Fibroblast of lung (primary cell): Measurements from ENCODE around the gene FOXD1. TPM values are rescaled to one million over a fixed set of nuclear protein-coding genes. Genes with fewer than 3 reads are reported as not detected.

Source experiments
- DNase-seq, 2 donors: peaks; one replicate each; pipeline versions ENCODE4 v3.0.0 to v3.0.0-alpha.2; 2010; ENCODE audit warnings: low read depth in 2 of 2
- H2AFZ ChIP-seq: 2 replicates; pipeline ENCODE4 v1.5.1; 2012; ENCODE audit warnings: low read length, control low read depth, inconsistent platforms
- H3K27ac ChIP-seq: 2 replicates; pipeline ENCODE4 v1.5.1; 2011; ENCODE audit warnings: low read length, control low read depth; ENCODE audit not compliant: insufficient read depth
- H3K27me3 ChIP-seq: 2 replicates; pipeline ENCODE4 v1.5.1; 2011; ENCODE audit warnings: mild to moderate bottlenecking, low read length; ENCODE audit not compliant: control insufficient read depth, insufficient read depth
- H3K36me3 ChIP-seq: 2 replicates; pipeline ENCODE4 v1.5.1; 2011; ENCODE audit warnings: low read length; ENCODE audit not compliant: control insufficient read depth, insufficient read depth
- H3K4me1 ChIP-seq: 2 replicates; pipeline ENCODE4 v1.5.1; 2011; ENCODE audit warnings: low read length; ENCODE audit not compliant: control insufficient read depth, insufficient read depth; ENCODE audit errors: extremely low read depth
- H3K4me2 ChIP-seq: 2 replicates; pipeline ENCODE4 v1.5.1; 2011; ENCODE audit warnings: low read length, control low read depth; ENCODE audit not compliant: insufficient read depth; ENCODE audit errors: extremely low read depth
- H3K4me3 ChIP-seq, 4 experiments: fragments of 200-600 bp in 1 of 4; sonication (generic) in 1 of 4; replicated peaks in 1 of 4; 2 replicates each; pipeline ENCODE4 v1.5.1; 2011 to 2016; ENCODE audit warnings: low read length in 4 of 4, low read depth in 3 of 4, mild to moderate bottlenecking in 3 of 4, control low read depth in 2 of 4, inconsistent platforms in 1 of 4, mixed read lengths in 1 of 4; ENCODE audit not compliant: insufficient read depth in 1 of 4; ENCODE audit errors: control extremely low read depth in 1 of 4
- H3K79me2 ChIP-seq: 2 replicates; pipeline ENCODE4 v1.5.1; 2012; ENCODE audit warnings: mild to moderate bottlenecking, low read length, inconsistent platforms; ENCODE audit not compliant: control insufficient read depth, insufficient read depth
- H3K9ac ChIP-seq: 2 replicates; pipeline ENCODE4 v1.5.1; 2011; ENCODE audit warnings: mild to moderate bottlenecking, low read length, control low read depth; ENCODE audit not compliant: insufficient read depth
- H3K9me3 ChIP-seq: 2 replicates; pipeline ENCODE4 v1.5.1; 2012; ENCODE audit warnings: low read depth, low read length; ENCODE audit not compliant: control insufficient read depth, insufficient read depth
- H4K20me1 ChIP-seq: 2 replicates; pipeline ENCODE4 v1.5.1; 2011; ENCODE audit warnings: low read length; ENCODE audit not compliant: control insufficient read depth, insufficient read depth; ENCODE audit errors: extremely low read depth
- CTCF ChIP-seq, 2 donors: IDR thresholded peaks in 1 of 2; conservative IDR thresholded peaks in 1 of 2; 1 replicate in 1 of 2; 2 replicates in 1 of 2; pipeline ENCODE4 v1.5.1; 2011 to 2012; ENCODE audit warnings: low read length in 2 of 2, control low read depth in 1 of 2, inconsistent platforms in 1 of 2, low read depth in 1 of 2, mild to moderate bottlenecking in 1 of 2
- EZH2 ChIP-seq: IDR thresholded peaks from 2 replicates; pipeline ENCODE4 v1.5.1; 2012; ENCODE audit warnings: low read length, control low read depth, mild to moderate bottlenecking; ENCODE audit errors: missing control alignments
- polyA plus RNA-seq, 2 donors: library from polyadenylated mRNA; depleted of rRNA in 1 of 2; stranded (reverse) in 1 of 2; unstranded in 1 of 2; fragments of >200 nt; gene quantifications; 2 replicates each; pipeline ENCODE4 v1.2.1, GENCODE V29; 2011 to 2012; ENCODE audit warnings: missing spikeins in 1 of 2
- total RNA-seq: library from RNA; depleted of rRNA; stranded (reverse); fragments of >200 nt; gene quantifications from 2 replicates; pipeline ENCODE4 v1.2.1, GENCODE V29; 2014

Gene FOXD1
- total and polyA plus RNA-seq, 2 donors (not counting 1 experiment from before 2014, with no cell fraction given) = 1.5 to 8.7 TPM

DNA sequence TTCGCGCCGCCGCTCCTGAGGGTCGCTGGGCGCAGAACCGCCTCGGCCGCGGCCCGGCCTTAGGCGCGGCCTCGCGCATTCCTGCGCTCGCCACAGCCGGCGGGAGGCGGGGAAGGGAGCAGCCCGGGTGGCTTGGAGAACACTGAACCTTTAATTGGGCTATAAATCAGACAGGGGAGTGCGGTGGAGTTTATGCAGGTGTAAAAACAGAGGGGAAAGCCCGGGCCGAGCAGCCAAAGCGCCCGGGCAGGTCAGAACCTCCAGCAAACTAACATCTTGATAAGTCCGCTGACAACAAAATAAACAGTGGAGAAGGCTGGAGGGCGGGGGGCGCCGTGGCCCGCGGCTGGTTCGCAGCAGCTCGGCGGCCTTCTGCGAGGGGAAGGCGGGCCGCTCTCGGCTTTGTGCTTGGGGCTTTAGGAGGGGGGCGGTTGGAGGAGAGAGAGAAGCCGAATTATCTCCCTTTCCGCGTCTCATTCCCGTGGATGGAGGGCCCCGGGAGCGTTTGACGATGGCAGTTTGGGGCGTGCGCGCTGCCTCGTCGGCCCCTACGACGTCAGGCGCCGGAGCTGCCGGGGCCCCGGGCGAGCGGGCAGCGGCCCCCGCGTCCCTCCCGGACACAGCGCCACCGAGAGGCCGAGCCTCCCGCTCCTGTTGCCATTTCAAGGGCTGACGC lies 11.3 kb downstream of the FOXD1 start:
- peak; percentile 77 to 86 for DNase-seq
- peak overlapping the region in 2 of 4 experiments; percentile 7 to 37 for H3K4me3 ChIP-seq
- H4K20me1 ChIP-seq = no peaks in the 10 kb centered on the region
- H3K9me3 ChIP-seq = no peaks in the 10 kb centered on the region
- TF ChIP-seq EZH2 = no peak
- peak; percentile 35 to 52 for TF ChIP-seq CTCF (conservative IDR thresholded peaks at IDR 0.05 in 1 of 2, IDR thresholded peaks at IDR 0.05 in 1 of 2; ENCODE audit: low read depth in 1 of 2, low read length in 2 of 2)
- H3K9ac ChIP-seq = peak overlapping the region; percentile 62
- peak overlapping the region; percentile 62 for H2AFZ ChIP-seq
- no peaks in the 10 kb centered on the region for H3K79me2 ChIP-seq
- peaks cover 12% of the 10 kb centered on the region for H3K27me3 ChIP-seq
- H3K27ac ChIP-seq = peak overlapping the region; percentile 9
- peak overlapping the region; percentile 49 for H3K4me2 ChIP-seq
- H3K4me1 ChIP-seq = peaks cover 7% of the 10 kb centered on the region
- H3K36me3 ChIP-seq = no peaks in the 10 kb centered on the region

GRCh38 chr5:73436535-73437100 lies 12.0 kb downstream of the FOXD1 start:
- Histone ChIP-seq H3K27ac (peak overlapping the region; percentile 9), H3K36me3 (no peaks in the 10 kb centered on the region), H3K9me3 (no peaks in the 10 kb centered on the region), H3K4me3 (peak overlapping the region in 1 of 4 experiments; percentile 37), H2AFZ (peak overlapping the region; percentile 62), H3K4me2 (no peak overlapping the region), H3K79me2 (no peaks in the 10 kb centered on the region), H4K20me1 (no peaks in the 10 kb centered on the region), H3K4me1 (peaks cover 7% of the 10 kb centered on the region), H3K27me3 (peaks cover 12% of the 10 kb centered on the region), H3K9ac (peak overlapping the region; percentile 62)
- DNase-seq = peak in 1 of 2 donors; percentile 40
- no peak for TF ChIP-seq CTCF (conservative IDR thresholded peaks at IDR 0.05 in 1 of 2, IDR thresholded peaks at IDR 0.05 in 1 of 2; ENCODE audit: low read depth in 1 of 2, low read length in 2 of 2)
- peak; percentile 32 for TF ChIP-seq EZH2

GRCh38 chr5:73435759-73436534 lies 12.6 kb downstream of the FOXD1 start:
- no peak overlapping the region for H3K27ac ChIP-seq
- no peaks in the 10 kb centered on the region for H4K20me1 ChIP-seq
- H3K79me2 ChIP-seq = no peaks in the 10 kb centered on the region
- H3K9me3 ChIP-seq = no peaks in the 10 kb centered on the region
- TF ChIP-seq CTCF (conservative IDR thresholded peaks at IDR 0.05 in 1 of 2, IDR thresholded peaks at IDR 0.05 in 1 of 2; ENCODE audit: low read depth in 1 of 2, low read length in 2 of 2) = no peak
- peak; percentile 15 for TF ChIP-seq EZH2
- peak in 1 of 2 donors; percentile 41 for DNase-seq
- no peak overlapping the region for H3K9ac ChIP-seq
- no peak overlapping the region for H3K4me3 ChIP-seq
- peaks cover 12% of the 10 kb centered on the region for H3K27me3 ChIP-seq
- no peaks in the 10 kb centered on the region for H3K36me3 ChIP-seq
- no peak overlapping the region for H3K4me2 ChIP-seq
- H3K4me1 ChIP-seq = peaks cover 7% of the 10 kb centered on the region
- no peak overlapping the region for H2AFZ ChIP-seq
